ENCODE measurements around the gene DMKN.
"Not testable (repeated sequence)": the region's sequence is repeated elsewhere in the genome, so short reads cannot be mapped to it uniquely, and the experiment has no call there.

Gene DMKN

DNA sequence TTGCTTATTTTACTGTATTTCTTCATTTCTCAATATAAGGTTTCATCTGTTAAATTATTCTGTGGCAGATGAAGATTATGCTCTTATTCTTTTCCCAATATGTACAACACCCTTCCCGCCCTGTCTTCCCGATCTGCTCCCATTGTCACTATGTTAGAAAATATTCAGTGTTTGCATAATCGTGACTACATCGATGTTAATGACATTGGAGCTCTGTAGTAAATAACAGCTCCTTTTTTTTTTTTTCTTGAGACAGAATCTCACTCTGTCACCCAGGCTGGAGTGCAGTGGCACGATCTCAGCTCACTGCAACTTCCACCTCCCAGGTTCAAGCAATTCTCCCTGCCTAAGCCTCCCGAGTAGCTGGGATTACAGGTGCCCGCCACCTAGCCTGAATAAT lies 50.5 kb downstream of the DMKN start:
- not testable (repeated sequence) for H3K4me3 ChIP-seq (ENCODE audit: low read length); H3K27me3 ChIP-seq (ENCODE audit: insufficient read depth, low read length); H3K27ac ChIP-seq (ENCODE audit: low read length); H3K4me1 ChIP-seq (ENCODE audit: insufficient read depth, low read length); H3K9me3 ChIP-seq (ENCODE audit: insufficient read depth, low read depth, low read length); H3K9ac ChIP-seq (ENCODE audit: low read depth, low read length); H3K36me3 ChIP-seq (ENCODE audit: insufficient read depth, low read depth, low read length)

DNA sequence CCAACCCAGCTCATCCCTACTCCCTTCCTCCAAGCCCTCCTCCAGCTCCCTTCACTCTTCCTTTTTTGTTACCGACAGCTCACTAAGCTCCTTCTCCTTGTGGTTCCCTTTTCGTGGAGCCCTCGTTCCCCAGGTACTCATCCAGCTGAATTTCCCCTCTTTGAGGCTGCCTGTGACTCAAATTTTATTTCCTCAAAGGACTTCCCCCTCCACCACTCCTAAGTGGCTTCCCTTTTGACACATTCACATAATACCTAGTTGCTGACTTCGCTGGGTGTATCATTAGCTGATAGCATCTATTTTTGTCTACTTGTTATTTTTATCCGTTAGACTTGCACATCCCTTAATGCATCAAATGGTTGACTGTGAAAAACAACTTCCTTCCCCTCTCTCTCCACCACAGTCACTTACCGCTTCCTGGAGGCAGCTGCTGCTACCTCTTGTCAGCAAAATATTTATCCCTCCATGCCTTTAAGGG lies 50.9 kb downstream of the DMKN start:
- no peaks in the 10 kb centered on the region for H3K4me1 ChIP-seq (ENCODE audit: insufficient read depth, low read length)
- no peak overlapping the region for H3K9ac ChIP-seq (ENCODE audit: low read depth, low read length)
- no peaks in the 10 kb centered on the region for H3K36me3 ChIP-seq (ENCODE audit: insufficient read depth, low read depth, low read length)
- no peak overlapping the region for H3K27ac ChIP-seq (ENCODE audit: low read length)
- no peak overlapping the region for H3K4me3 ChIP-seq (ENCODE audit: low read length)
- H3K27me3 ChIP-seq (ENCODE audit: insufficient read depth, low read length): no peaks in the 10 kb centered on the region
- no peaks in the 10 kb centered on the region for H3K9me3 ChIP-seq (ENCODE audit: insufficient read depth, low read depth, low read length)

DNA sequence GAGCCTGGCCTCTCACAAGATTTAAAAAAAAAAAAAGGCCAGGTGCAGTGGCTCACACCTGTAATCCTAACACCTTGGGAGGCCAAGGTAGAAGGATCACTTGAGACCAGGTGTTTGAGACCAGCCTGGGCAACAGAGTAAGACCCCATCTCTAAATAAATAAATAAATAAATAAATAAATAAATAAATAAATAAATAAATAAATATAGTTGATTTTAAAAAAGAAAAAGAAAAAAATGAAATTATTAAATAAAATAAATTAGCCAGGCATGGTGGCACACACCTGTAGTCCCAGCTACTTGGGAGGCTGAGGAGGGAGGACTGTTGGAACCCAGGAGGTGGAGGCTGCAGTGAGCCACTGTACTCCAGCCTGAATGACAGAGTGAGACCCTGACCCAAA lies 51.7 kb downstream of the DMKN start:
- H3K27ac ChIP-seq (ENCODE audit: low read length); H3K27me3 ChIP-seq (ENCODE audit: insufficient read depth, low read length); H3K9me3 ChIP-seq (ENCODE audit: insufficient read depth, low read depth, low read length); H3K9ac ChIP-seq (ENCODE audit: low read depth, low read length); H3K36me3 ChIP-seq (ENCODE audit: insufficient read depth, low read depth, low read length); H3K4me3 ChIP-seq (ENCODE audit: low read length); H3K4me1 ChIP-seq (ENCODE audit: insufficient read depth, low read length): not testable (repeated sequence)

GRCh38 chr19:35461060-35461459 lies 52.4 kb downstream of the DMKN start:
- H3K4me1 ChIP-seq (ENCODE audit: insufficient read depth, low read length): no peaks in the 10 kb centered on the region
- H3K9me3 ChIP-seq (ENCODE audit: insufficient read depth, low read depth, low read length): no peaks in the 10 kb centered on the region
- no peak overlapping the region for H3K9ac ChIP-seq (ENCODE audit: low read depth, low read length)
- no peak overlapping the region for H3K4me3 ChIP-seq (ENCODE audit: low read length)
- no peaks in the 10 kb centered on the region for H3K36me3 ChIP-seq (ENCODE audit: insufficient read depth, low read depth, low read length)
- H3K27ac ChIP-seq (ENCODE audit: low read length): no peak overlapping the region
- no peaks in the 10 kb centered on the region for H3K27me3 ChIP-seq (ENCODE audit: insufficient read depth, low read length)

GRCh38 chr19:35460608-35461007 lies 52.8 kb downstream of the DMKN start:
- Histone ChIP-seq H3K4me3 (ENCODE audit: low read length) (no peak overlapping the region), H3K9me3 (ENCODE audit: insufficient read depth, low read depth, low read length) (no peaks in the 10 kb centered on the region), H3K36me3 (ENCODE audit: insufficient read depth, low read depth, low read length) (no peaks in the 10 kb centered on the region), H3K4me1 (ENCODE audit: insufficient read depth, low read length) (no peaks in the 10 kb centered on the region), H3K27me3 (ENCODE audit: insufficient read depth, low read length) (no peaks in the 10 kb centered on the region), H3K9ac (ENCODE audit: low read depth, low read length) (no peak overlapping the region), H3K27ac (ENCODE audit: low read length) (no peak overlapping the region)

DNA sequence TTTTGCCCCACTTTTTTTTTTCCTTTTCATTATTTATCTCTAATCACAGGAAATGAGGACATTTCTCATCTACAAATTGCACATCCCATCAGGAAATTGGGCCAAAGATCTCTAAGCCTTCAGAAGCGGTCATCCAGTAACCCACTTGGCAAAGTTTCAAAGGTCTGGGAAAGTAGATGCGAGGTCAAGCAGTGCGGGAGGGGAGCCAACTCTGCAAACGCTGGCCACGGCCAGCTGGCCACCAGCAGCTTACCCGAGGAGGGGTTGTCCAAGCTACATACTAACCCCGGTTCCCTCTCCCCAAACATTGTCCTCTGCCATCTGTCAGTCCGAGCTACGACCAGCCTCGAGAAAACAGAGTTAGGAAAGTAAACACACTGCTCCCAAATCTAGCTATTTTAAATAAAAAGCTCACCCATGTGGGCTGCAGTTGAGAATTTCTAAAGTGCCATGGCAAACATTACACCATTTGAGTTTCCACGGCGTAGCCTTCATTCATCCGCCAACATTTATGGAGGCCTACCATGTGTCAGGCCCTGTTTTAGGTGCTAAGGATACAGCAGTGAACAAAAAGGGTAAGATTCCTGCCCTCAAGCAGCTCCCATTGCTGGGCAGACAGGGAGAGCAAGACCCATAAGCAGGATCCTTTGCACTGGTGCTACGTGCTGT lies 53.9 kb downstream of the DMKN start:
- Histone ChIP-seq H3K9me3 (ENCODE audit: insufficient read depth, low read depth, low read length) (no peaks in the 10 kb centered on the region), H3K27ac (ENCODE audit: low read length) (no peak overlapping the region), H3K9ac (ENCODE audit: low read depth, low read length) (no peak overlapping the region), H3K4me3 (ENCODE audit: low read length) (no peak overlapping the region), H3K4me1 (ENCODE audit: insufficient read depth, low read length) (no peaks in the 10 kb centered on the region), H3K36me3 (ENCODE audit: insufficient read depth, low read depth, low read length) (no peaks in the 10 kb centered on the region), H3K27me3 (ENCODE audit: insufficient read depth, low read length) (no peaks in the 10 kb centered on the region)

DNA sequence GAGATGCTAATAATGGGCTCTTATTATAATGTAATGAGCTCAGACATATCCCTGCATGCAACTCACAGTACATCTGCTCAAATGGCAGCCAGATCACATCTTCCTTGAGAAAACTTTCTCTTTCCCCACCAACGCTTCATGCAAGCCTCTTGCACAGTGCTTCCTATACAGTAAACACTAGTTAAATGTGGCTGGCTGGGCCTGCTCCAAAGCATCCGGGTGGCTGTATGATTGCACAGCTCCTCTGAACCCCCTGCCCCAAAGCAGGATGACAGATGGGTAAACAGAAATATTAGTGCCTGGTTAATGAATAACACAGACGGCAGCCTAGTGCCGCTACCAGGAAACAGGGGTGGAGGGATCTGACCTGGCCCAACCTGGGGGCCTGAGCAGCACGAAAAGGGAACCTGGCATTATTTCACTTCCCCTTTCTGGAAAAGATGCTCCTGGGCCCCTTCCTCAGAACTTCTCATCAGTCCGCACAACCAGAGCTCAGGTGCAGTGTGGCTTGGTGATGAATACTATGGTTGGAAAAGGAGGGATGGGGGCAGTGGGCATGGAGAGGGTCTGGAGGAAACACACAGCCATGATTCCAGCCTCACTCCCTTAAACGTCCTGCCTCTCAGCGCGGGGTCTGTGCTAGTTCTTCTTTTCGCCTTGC lies 54.6 kb downstream of the DMKN start:
- H3K27ac ChIP-seq (ENCODE audit: low read length): no peak overlapping the region
- no peaks in the 10 kb centered on the region for H3K4me1 ChIP-seq (ENCODE audit: insufficient read depth, low read length)

DNA sequence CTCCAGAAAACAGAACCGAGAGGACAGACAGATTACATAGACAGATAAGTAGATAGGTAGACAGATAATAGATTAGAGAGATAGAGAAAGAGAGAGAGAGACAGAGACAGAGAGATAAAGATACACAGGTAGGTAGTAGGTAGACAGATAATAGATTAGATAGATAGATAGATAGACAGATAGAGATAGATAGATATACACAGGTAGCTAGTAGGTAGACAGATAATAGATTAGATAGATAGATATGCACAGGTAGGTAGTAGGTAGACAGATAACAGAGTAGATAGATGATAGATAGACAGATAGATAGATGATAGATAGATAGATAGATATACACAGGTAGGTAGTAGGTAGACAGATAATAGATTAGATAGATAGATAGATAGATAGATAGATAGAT lies 55.3 kb downstream of the DMKN start:
- Histone ChIP-seq H3K9ac (ENCODE audit: low read depth, low read length) (no peak overlapping the region), H3K27ac (ENCODE audit: low read length) (no peak overlapping the region), H3K4me1 (ENCODE audit: insufficient read depth, low read length) (no peaks in the 10 kb centered on the region), H3K9me3 (ENCODE audit: insufficient read depth, low read depth, low read length) (no peaks in the 10 kb centered on the region), H3K36me3 (ENCODE audit: insufficient read depth, low read depth, low read length) (no peaks in the 10 kb centered on the region), H3K27me3 (ENCODE audit: insufficient read depth, low read length) (no peaks in the 10 kb centered on the region), H3K4me3 (ENCODE audit: low read length) (no peak overlapping the region)

More for the DNA sequence above, 54.6 kb downstream of the DMKN start:
- no peak overlapping the region for H3K4me3 ChIP-seq (ENCODE audit: low read length)
- H3K36me3 ChIP-seq (ENCODE audit: insufficient read depth, low read depth, low read length): no peaks in the 10 kb centered on the region
- no peaks in the 10 kb centered on the region for H3K27me3 ChIP-seq (ENCODE audit: insufficient read depth, low read length)
- no peak overlapping the region for H3K9ac ChIP-seq (ENCODE audit: low read depth, low read length)
- H3K9me3 ChIP-seq (ENCODE audit: insufficient read depth, low read depth, low read length): no peaks in the 10 kb centered on the region

- H3K27ac ChIP-seq (ENCODE audit: low read length): no peak overlapping the region
- no peaks in the 10 kb centered on the region for H3K9me3 ChIP-seq (ENCODE audit: insufficient read depth, low read depth, low read length)
- H3K9ac ChIP-seq (ENCODE audit: low read depth, low read length): no peak overlapping the region
- no peaks in the 10 kb centered on the region for H3K36me3 ChIP-seq (ENCODE audit: insufficient read depth, low read depth, low read length)
- H3K4me1 ChIP-seq (ENCODE audit: insufficient read depth, low read length): no peaks in the 10 kb centered on the region
- H3K4me3 ChIP-seq (ENCODE audit: low read length): no peak overlapping the region
- H3K27me3 ChIP-seq (ENCODE audit: insufficient read depth, low read length): no peaks in the 10 kb centered on the region
Observed at GRCh38 chr19:35457173-35457572, 56.3 kb downstream of the DMKN start.

DNA sequence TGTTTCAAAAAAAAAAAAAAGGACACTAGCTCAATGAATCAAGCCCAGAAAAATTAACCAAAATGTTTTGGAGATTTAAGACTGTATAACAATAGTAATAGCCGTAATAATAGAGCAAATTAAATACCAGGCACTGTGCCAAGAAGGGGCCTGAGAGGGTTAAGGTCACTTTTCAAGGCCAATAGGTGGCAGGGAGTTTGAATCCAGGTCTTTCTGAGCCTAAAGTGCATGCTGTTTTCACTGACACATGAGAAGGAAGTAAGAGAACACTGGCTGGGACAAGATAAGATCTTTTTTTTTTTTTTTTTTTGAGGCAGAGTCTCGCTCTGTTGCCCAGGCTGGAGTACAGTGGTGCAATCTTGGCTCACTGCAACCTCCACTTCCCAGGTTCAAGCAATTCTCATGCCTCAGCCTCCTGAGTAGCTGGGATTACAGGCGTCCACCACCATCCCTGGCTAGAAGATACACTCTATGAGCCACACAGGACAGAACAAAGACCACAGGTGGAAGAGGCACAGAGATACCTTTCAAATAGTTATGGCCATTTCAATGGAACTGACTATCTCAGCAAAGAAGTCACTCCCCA lies 57.7 kb downstream of the DMKN start:
- Histone ChIP-seq H3K9me3 (ENCODE audit: insufficient read depth, low read depth, low read length) (no peaks in the 10 kb centered on the region), H3K4me1 (ENCODE audit: insufficient read depth, low read length) (no peaks in the 10 kb centered on the region), H3K27ac (ENCODE audit: low read length) (no peak overlapping the region), H3K36me3 (ENCODE audit: insufficient read depth, low read depth, low read length) (no peaks in the 10 kb centered on the region), H3K27me3 (ENCODE audit: insufficient read depth, low read length) (no peaks in the 10 kb centered on the region), H3K4me3 (ENCODE audit: low read length) (no peak overlapping the region), H3K9ac (ENCODE audit: low read depth, low read length) (no peak overlapping the region)

GRCh38 chr19:35454663-35455062 lies 58.8 kb downstream of the DMKN start:
- Histone ChIP-seq H3K4me1 (ENCODE audit: insufficient read depth, low read length) (no peaks in the 10 kb centered on the region), H3K36me3 (ENCODE audit: insufficient read depth, low read depth, low read length) (no peaks in the 10 kb centered on the region), H3K27ac (ENCODE audit: low read length) (no peak overlapping the region), H3K4me3 (ENCODE audit: low read length) (no peak overlapping the region), H3K9me3 (ENCODE audit: insufficient read depth, low read depth, low read length) (no peaks in the 10 kb centered on the region), H3K27me3 (ENCODE audit: insufficient read depth, low read length) (no peaks in the 10 kb centered on the region), H3K9ac (ENCODE audit: low read depth, low read length) (no peak overlapping the region)
